ENCODE results near the gene SH3TC1. TPM values are rescaled to one million over a fixed set of nuclear protein-coding genes. Genes with fewer than 3 reads are reported as not detected.

SH3TC1 gene
- total RNA-seq, 1 donor from 2014 or later, result 2.5 TPM

DNA sequence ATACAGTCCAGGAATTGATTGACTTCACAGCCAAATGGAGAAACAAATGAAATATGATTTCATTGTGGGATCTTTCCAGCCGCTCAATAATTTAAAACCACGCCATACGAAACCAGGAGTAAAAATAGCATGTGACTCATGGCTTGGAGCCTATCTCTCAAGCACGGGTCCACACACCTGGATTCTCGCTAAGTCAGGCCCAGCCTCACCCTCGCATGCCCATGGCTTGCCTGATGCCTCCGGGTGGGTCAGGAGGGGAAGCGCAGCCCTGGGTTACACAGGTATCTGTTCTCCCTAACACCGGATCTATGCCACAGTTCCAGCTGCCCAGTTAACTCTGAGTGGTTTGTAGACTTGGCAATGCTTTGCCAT, 34.9 kb upstream of the SH3TC1 start:
- no peak for DNase-seq

DNA sequence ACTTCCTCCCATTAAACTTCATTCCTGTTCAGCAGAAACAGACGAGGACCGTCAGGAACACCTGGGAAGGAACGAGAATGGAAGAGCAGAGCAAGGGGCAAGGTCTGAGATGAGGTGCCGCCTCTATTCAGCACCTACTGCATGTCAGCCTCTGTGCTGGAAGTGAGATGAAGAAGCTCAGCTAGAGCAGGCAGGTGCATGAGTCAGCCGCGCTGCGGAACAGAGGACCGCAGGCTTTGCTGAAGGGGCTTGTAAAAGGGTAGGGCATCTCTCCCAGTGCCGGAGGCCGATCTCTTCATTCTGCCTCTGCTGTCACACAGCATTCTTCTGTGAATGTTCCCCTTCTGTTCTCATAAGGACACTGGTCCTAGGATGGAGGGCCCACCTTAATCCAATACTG, 34.4 kb upstream of the SH3TC1 start:
- no peak for DNase-seq

DNA sequence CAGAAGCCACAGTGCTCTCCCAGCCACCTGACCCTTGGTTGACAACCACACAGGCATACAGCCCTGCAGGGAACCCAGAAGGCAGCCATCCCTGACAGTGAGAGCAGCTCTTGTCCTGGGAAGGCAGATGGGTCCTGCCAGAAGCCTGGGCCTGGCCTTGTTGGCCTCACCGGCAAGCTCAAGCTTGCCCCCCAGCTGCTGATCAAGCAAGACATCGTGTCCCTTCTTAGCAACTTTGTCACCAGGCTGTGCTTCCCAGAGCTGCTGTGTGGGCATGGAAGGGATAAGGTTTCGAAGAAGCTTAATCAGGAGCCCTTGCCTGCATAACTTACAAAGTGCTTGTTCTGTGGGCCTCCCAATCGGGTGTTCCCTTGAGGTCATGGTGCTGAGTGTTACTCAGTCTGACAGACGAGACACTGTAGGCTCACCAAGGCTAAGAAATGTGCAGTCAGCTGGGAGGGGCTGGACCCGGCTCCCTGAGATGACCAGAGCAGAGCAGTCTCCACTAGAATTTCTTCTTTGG, 33.7 kb upstream of the SH3TC1 start:
- no peak for DNase-seq

DNA sequence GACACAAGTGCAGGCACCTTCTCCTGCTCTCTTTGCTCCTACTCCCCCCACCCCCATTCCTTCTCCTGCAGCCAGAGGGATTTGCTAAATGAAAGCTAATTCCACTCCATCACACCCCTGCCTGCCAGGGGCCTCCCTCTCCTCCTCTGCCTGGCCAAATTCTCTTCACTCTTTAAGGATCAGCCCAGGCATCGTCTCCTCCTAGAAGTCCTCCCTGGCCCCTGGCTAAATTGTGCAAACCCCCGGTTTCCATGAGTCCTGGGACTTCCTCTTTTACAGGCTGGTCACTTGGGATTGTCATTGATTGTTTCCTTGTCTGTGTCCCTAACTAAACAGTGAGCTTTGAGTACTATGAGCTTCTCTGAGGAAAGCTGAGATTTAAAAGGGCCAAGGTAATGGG, 31.8 kb upstream of the SH3TC1 start:
- no peak for DNase-seq

DNA sequence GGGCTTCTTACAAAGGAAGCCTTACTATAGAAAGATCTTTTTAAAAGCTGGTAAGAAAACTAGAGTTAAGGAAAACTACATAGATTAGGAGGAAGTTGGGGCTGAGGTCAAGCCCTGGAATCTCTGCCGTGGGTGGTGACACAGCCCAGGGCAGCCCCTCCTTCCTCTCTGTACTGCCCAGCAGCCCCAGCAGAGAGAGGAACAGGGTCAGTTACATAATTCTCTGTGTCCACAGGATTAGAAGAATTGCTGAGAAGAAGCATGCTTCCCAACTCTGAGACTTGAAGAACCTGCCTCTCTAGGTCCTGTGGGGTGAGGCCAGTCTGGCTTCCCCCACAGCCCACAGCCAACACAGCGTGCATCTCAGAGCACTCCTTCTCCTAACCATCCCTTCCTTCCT, 31.3 kb upstream of the SH3TC1 start:
- no peak for DNase-seq

DNA sequence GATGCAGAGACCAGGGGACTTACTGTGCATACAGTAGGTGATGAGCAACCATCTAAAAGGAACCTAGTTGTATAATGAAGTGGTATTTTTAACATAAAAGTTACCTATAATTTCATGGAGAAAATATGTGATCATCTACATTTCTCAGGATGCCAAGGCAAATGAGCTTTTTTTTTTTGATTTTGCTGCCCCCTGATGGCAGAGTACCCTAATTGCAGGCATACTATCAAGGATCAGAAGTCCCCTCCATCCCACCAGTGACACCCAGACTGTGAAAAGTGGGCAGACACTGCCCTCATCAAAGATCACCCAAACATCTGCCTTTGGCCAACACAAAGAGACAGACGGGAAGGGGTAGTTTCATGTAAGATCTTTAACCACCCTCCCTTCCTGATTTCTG, 30.9 kb upstream of the SH3TC1 start:
- no peak for DNase-seq

DNA sequence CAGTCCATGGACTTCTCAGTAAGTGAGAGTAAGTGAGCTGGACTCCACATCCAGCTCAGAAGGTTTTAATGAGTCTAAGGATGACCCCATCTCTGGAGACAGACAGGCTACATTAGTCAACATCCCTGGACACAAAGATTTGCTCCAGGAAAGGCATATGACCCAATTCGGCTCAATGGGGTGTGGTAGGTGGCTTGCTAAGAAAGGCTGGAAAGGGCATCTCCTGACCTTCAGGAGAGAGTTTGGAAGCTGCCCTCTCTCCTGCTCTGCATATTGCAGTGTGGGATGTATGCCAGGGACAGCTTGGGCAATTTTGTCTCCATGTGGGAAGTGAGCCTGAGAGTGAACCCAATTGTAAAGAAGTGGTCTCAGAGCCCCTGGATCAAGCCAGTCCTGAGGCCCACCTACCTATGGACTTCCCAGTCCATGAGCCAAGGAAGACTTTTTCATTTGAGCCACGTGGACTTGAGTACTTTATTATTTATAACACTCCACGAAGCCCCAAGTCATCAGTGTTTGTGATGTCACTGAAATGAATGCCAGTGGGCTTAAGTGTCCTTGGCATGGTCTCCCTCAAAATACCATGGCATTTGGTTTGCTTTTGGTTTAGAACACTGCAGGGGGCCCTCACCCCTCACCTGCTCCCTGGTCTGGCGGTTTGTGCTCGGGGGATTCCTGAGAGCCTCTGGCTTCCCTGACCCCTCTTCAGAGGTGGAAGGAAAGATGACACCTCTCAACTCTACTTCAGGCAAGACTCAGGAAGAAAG, 30.1 kb upstream of the SH3TC1 start:
- DNase-seq, result no peak

DNA sequence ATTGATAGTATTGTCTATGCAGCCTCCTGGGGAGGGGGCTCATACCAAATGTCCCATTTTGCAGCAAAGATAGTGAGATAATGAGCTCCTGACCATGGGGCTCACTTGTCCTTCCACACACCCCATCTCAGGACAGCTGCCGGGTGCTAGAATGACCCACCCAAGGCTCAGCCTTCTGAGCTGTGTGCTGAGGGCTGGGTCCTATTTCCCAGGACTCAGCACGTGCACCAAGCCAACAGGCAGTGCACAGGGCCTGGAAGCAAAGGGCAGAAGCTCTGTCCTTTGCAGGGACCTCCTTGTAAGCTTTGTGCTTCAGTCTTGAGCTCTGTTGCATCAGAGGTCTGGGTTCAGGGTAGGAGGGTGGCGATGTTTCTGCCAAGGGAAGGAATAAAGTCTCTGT, 29.3 kb upstream of the SH3TC1 start:
- no peak for DNase-seq

DNA sequence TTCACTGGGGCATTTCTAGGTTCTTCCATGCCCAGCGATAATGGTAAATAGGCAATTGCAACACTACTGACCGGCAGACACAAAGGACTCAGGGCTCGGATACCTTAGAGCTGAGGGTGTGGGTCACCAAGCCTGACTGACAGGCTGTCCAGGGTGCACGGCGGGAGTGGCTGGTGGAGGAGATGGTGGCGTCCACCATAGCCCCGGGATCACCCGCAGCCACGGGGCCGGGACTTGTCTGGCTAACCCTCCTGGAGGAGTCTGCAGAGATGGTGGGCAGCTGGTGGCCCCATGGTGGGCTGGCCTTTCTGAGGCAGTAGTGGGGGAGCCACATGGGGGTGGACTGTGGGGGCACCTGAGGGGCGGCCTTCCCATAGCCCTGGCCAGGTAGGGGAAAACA, 28.7 kb upstream of the SH3TC1 start:
- DNase-seq, result no peak

DNA sequence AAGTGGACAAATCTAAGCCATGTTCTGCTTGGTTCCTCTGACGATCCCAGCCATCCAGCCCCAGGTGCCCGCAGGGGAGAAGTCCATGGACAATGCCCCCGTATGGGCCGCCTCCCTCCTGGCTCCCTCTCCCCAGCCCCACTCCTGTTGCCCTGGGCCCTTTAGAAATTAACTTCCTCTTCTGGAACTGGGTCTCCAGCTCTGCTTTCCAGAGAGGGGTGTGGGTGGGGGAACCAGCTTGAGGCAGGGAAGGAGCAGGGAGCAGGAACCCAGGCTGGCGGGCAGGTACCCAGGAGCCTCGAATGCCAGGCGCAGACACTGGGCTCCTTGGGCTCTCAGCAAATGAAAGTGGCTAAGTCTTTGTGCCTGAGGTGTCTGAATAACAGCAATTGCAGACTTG, 27.8 kb upstream of the SH3TC1 start:
- no peak for DNase-seq

DNA sequence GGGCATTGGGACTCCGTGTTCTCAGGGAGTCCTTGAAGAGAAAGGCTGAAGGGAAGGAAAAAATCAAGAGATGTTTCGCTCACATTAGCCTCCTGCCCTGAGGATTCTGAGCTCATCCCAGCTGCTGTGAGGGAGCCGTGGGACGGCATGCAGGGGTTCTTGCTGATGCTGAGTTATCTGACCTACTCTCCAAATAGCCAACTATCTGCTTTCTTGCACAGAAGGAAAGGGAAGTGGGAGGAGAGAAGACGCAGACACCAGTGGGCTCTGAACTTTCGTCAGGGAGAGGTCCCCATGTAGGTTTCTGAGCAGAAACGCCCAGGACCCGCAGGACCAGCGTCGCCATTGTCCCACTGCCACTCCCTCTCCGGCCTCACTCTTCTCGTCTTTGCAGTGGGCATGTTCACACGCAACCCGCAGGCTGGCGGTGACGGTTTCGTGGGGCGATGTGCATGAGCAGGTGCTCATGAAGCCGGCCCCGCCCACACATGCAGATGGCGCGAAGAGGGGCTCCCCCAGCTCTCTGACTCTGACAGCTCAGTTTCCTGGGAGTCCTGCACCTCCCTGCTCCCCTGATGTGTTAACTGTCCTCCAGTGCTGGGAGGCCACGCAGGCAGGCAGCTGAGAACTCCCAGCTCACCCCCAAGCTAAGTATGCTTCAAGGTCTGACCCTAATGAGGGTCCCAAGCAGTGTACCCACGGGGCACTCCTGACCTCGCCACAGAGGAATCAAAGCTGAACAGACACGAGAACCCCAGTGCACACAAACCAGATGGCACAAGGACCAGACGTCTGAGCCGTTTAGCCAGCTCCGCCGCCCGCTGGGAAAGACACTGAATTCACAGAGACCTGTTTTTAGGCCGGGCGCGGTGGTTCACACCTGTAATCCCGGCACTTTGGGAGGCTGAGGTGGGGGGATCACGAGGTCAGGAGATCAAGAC, 26.8 kb upstream of the SH3TC1 start:
- DNase-seq, result no peak

DNA sequence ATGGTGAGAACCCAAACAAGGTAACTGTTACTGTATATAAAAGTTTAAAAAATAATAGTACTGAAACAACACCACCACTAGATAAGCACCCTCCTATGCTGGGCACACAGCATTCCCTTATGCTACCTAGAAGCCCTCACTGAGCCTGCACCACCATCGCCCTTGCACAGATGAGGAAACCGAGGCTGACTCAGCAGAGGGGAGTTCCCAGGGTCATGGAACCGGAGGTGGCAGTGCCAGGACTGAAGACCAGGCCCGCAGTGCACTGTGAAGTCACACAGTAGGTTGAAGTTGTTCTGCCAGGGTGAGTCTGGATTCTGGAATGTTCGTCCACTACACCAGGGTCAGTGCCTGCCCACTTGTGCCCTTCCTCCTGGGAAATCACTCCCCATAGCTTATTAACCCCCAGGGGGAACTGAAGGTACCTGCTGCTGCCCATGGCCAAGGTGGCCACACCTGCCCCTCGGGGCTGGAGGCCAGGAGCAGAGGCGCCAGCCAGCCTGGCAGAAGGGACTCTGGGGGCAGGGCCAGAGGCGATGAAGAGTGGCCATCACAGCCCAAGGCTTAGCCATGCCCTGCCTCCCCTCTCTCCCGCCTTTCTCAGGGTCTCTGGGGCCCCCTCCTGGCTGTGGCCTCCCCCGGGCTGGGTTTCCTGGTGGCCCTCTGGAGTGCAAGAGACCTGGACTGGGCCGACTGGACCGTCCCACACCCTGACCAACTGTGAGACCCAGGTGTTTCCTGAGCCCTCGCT, 25.4 kb upstream of the SH3TC1 start:
- DNase-seq, result no peak

DNA sequence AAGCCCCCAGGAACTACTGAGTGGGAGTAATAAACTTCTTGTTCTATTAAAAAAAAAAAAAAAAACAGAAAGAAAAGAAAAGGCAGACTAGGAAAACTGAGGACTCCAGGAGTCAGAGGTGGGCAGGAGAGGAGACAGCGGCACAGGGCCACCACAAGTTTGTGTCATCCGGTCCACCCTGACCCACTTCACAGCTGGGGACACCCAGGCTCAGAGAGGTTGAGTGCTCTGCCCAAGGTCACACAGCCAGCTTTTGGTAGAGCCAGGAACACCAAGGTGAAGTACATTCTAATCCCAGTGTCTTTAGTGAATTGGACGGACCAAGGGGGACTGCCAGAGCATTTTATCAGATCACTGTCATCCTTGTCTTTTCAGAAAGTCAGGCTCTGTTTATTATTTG, 24.1 kb upstream of the SH3TC1 start:
- no peak for DNase-seq

DNA sequence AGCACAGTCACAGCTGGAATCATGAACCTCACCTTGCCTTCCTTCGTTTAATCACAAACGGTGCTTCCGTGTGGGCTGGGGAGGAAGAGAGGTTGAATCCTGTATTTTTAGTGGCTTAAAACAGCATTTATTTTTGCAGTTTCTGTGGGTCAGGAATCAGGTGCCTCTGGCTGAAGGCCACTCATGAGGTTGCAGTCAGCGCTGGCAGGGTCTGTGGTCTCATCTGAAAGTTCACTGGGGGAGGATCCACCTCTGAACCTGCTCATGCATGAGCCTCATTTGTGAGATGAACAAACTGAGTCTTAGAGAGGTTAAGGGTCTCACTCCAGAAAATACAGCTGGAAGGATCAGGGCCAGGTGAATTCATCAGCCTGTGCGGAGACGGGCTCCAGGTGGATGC, 23.4 kb upstream of the SH3TC1 start:
- no peak for DNase-seq

DNA sequence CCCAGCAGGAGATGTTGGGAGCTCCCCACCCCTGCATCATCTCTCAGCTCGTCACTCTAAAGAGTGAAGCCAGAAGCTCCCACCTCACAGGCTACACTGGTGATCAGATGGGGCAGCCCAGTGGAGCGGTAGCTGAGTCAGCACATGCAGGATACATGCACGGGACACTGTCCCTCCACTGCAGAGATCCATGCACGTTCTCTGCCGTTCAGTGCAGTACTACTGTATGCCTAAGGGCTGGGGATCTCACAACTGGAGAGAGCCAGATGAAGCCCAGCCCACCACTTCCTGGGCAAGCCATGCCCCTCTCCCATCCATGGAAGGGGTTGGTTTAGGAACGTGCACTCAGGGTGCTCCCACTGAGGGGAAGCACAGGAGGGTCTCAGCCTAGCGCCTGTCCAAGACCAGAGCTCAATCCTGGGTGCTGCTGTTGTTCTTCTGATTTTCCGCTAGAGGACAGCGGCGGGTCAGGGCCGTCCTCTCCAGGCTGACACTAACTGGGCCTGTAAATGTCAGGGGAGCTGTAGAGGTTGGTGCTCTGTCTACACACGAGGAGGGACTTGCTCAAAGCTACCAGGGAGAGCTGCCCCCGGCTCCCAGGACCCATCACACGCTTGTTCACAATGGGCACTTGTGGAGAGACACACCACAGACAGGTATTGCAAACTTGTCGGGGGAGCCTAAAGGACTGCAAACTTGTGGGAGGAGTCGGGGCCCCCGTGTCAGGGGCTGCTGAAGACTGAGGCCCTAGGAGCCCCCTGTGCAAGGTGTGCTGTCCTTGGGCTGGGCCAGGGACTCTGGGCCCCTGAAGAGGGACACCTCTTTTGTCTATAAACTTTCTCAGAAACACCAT, 22.3 kb upstream of the SH3TC1 start:
- no peak for DNase-seq

DNA sequence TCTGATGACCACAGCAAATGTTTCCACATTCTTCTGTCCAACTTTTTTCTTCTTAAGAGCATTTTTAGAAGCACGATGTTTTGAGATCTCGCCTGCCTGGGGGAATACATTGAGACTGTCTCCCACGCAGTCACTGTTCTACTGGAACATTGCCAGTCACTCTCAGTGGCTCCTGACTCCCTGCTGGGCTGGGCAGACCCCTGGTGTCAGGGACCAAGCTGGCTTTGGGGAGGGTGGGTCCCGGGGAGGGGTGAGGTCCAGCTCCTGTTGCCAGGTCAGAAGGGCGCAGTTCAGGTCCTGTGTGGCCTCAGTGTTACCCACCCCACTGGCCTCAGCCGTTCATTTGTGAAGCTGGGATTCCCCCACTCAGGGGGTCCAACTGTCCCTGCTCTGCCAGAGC, 21.5 kb upstream of the SH3TC1 start:
- DNase-seq, result no peak

DNA sequence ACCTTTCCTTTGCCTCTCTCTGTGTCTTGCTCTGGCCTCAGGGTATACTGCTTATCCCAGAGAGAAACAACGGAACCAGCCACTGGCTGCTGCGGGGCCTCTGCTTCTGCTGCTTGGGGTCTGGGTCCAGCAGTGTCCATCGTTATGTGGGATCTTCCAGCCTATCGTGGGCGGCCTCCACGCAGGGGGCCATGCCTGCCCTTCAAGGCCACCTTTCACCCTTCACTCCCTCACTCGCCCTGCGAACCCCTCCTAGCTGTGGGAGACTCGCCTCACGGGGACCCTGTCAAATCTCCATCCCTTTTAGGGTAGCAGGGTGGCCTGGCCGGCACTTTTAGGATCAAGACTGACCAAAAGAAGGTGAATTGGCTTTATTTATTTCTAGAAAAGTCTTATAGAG, 21.1 kb upstream of the SH3TC1 start:
- no peak for DNase-seq

DNA sequence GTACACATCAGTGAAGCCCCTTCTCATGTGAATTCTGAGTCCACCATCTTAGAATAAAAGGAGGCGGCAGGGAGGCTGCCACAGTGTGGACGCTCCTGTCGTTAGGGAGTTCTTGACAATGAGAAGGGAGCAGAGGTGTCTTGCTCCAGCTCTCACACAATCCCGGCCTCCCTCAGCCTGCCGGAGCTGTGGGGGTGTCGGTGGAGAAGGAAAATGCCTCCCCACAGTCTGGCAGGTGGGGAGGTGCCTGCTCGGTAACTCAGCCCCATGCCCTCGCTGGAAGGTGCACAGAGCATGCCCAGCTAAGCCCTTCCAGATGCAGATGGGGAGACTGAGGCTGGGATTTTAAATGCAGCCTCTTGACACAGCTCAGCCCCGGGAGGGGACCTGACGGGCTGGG, 20.0 kb upstream of the SH3TC1 start:
- DNase-seq, result no peak

DNA sequence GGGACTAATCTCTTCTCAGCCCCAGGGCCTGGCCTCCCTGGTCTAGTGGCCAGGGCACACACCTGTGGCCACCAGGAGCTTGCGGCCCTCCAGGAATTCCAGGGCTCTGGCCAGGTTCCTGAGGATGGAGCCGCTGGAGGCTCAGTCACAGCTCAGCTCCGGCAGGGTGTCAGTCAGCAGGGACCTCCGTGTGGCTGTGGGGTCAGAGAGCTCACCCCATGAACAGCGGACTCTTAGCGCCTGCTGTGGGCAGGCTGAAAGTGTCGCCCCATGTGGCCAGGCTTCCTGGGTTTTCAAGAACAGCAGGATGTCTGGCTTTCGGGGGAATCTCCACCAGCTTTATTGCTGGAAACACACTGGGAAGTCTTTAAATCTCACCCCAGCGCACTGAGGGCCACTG, 19.3 kb upstream of the SH3TC1 start:
- DNase-seq, result no peak

DNA sequence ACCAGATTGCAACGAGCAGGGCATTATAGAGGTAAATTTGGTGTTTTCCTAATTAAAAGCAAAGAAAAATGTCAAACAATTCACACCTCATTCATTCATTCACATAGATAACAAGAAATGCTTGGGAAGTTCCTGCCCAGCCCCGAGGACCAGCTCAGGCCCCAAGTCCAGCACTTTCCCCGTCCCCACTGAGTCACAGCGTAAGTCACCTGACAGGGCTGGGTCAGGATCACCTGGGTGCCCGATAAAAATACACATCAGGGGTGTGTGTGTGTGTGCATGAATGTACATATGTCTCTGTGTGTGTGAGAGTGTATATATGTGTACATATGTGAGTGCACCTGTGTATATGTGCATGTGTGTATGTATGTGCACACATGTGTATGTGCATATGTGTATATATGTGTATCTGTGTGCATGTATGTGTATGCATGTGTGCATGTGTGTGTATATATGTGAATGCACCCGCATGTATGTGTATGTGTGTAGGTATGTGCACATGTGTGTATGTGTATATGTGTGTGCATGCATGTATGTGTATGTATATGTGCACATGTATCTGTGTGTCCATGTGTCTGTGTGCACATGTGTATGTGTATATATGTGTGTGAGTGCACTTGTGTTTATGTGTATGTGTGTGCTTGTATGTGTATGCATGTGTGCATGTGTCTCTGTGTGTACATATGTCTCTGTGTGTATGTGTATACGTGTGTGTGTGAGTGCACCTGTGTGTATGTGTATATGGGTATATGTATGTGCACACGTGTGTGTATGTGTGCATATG, 18.6 kb upstream of the SH3TC1 start:
- no peak for DNase-seq

DNA sequence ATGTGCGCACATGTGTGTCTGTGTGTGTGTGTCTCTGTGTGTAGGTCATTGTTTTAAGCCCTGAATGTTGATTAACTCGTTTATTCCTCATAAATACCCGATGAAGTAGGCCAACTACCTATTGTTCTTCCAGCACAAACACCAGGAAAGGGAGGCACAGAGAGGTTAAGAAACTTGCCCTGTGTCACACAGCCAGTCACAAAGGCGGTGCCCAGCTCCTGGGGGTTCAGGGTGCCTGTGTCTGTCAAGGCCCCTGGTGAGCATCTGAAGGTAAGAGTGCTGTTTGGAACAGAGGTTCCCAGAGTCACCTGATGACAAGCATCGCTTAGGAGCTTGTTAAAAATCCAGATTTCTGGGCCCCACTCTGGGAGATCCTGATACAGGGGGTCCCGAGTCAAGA, 18.0 kb upstream of the SH3TC1 start:
- DNase-seq, result no peak
